SK-N-SH (cell line): ENCODE results near the gene LPCAT3. TPM values are rescaled to one million over a fixed set of nuclear protein-coding genes. Genes with fewer than 3 reads are reported as not detected.

Experiments
- CTCF ChIA-PET: fragments of 300-600, 350-600 bp; formaldehyde crosslinking; extraction: SDS; loops from one replicate; lab custom pipeline; 2021; lab: Yijun Ruan, JAX
- POLR2A ChIA-PET: fragments of 350-600 bp; sonication (Branson Sonifier 250); formaldehyde crosslinking; extraction: SDS; loops from one replicate; lab custom pipeline; 2020; ENCODE audit warnings: antibody characterized with exemption, inconsistent platforms; lab: Yijun Ruan, JAX
- DNase-seq: peaks from one replicate; pipeline ENCODE4 v3.0.0; 2012
- H2AFZ ChIP-seq: fragments of 200-600 bp; sonication (generic); 2 replicates; pipeline ENCODE4 v1.8.1; 2016; ENCODE audit warnings: antibody characterized with exemption, mild to moderate bottlenecking, low read depth
- H3F3A ChIP-seq: fragments of 200-600 bp; sonication (generic); replicated peaks from 2 replicates; pipeline ENCODE3; 2016; ENCODE audit warnings: antibody characterized with exemption, mild to moderate bottlenecking; ENCODE audit not compliant: insufficient read depth
- H3K27ac ChIP-seq, 2 experiments: fragments of 200-500 bp in 1 of 2; fragments of 200-600 bp in 1 of 2; sonication (Bioruptor generic) in 1 of 2; sonication (generic), shearing (Covaris generic) in 1 of 2; 2 replicates each; pipeline versions ENCODE4 v1.5.1 to v1.6.1; 2014 to 2016; ENCODE audit warnings: low read depth in 2 of 2, inconsistent platforms in 1 of 2, low read length in 1 of 2, mild to moderate bottlenecking in 1 of 2, mixed read lengths in 1 of 2
- H3K27me3 ChIP-seq: fragments of 200-600 bp; sonication (generic), shearing (Covaris generic); 2 replicates; pipeline ENCODE4 v1.6.1; 2016; ENCODE audit warnings: mixed run types; ENCODE audit not compliant: insufficient read depth
- H3K36me3 ChIP-seq, 2 experiments: fragments of 200-500 bp in 1 of 2; fragments of 200-600 bp in 1 of 2; sonication (Bioruptor generic) in 1 of 2; sonication (generic) in 1 of 2; replicated peaks in 1 of 2; 2 replicates each; pipeline versions ENCODE3 to v1.5.1; 2014 to 2016; ENCODE audit warnings: low read length in 1 of 2, mild to moderate bottlenecking in 1 of 2; ENCODE audit not compliant: insufficient read depth in 2 of 2, control insufficient read depth in 1 of 2
- H3K4me1 ChIP-seq, 2 experiments: fragments of 200-500 bp in 1 of 2; fragments of 200-600 bp in 1 of 2; sonication (Bioruptor generic) in 1 of 2; sonication (generic), shearing (Covaris generic) in 1 of 2; 2 replicates each; pipeline versions ENCODE4 v1.5.1 to v1.6.1; 2014 to 2016; ENCODE audit warnings: low read depth in 1 of 2, low read length in 1 of 2, mixed run types in 1 of 2; ENCODE audit not compliant: insufficient read depth in 2 of 2, control insufficient read depth in 1 of 2
- H3K4me2 ChIP-seq: fragments of 200-600 bp; sonication (generic), shearing (Covaris generic); 2 replicates; pipeline ENCODE4 v1.6.1; 2017; ENCODE audit warnings: mixed run types
- H3K4me3 ChIP-seq, 2 experiments: fragments of 200-500 bp in 1 of 2; fragments of 200-600 bp in 1 of 2; sonication (Bioruptor generic) in 1 of 2; sonication (generic), shearing (Covaris generic) in 1 of 2; 2 replicates each; pipeline versions ENCODE4 v1.5.1 to v1.8.1; 2014 to 2016; ENCODE audit warnings: low read depth in 2 of 2, inconsistent platforms in 1 of 2, low read length in 1 of 2, mild to moderate bottlenecking in 1 of 2, mixed read lengths in 1 of 2, moderate library complexity in 1 of 2
- H3K79me2 ChIP-seq: fragments of 200-600 bp; sonication (generic); 2 replicates; pipeline ENCODE4 v1.8.1; 2017; ENCODE audit warnings: mild to moderate bottlenecking; ENCODE audit not compliant: insufficient read depth
- H3K9ac ChIP-seq: fragments of 200-600 bp; sonication (generic); 2 replicates; pipeline ENCODE4 v1.6.1; 2017; ENCODE audit warnings: mixed run types
- H3K9me2 ChIP-seq: fragments of 200-600 bp; sonication (generic); 2 replicates; pipeline ENCODE4 v1.6.1; 2017; ENCODE audit warnings: mixed run types
- H3K9me3 ChIP-seq: fragments of 200-600 bp; sonication (generic); 2 replicates; pipeline ENCODE4 v1.6.1; 2017; ENCODE audit warnings: mixed run types, mild to moderate bottlenecking, moderate library complexity
- H4K20me1 ChIP-seq: fragments of 200-600 bp; sonication (generic); 2 replicates; pipeline ENCODE4 v1.6.1; 2017; ENCODE audit warnings: mild to moderate bottlenecking, mixed run types; ENCODE audit not compliant: insufficient read depth
- EP300 ChIP-seq, 2 experiments: IDR thresholded peaks; 2 replicates each; pipeline versions ENCODE4 v1.4.0 to v1.6.1; 2012; ENCODE audit warnings: borderline replicate concordance in 1 of 2, low read depth in 1 of 2, low read length in 1 of 2
- FOSL2 ChIP-seq: IDR thresholded peaks from 2 replicates; pipeline ENCODE4 v1.4.0; 2012; ENCODE audit warnings: low read depth, mild to moderate bottlenecking, moderate library complexity, borderline replicate concordance
- GATA2 ChIP-seq: sonication (generic); formaldehyde crosslinking; IDR thresholded peaks from 2 replicates; pipeline ENCODE4 v1.5.0; 2020; ENCODE audit warnings: mild to moderate bottlenecking, missing genetic modification reagents
- MAX ChIP-seq: IDR thresholded peaks from 2 replicates; pipeline ENCODE4 v1.4.0; 2012; ENCODE audit warnings: low read depth
- MEF2A ChIP-seq: IDR thresholded peaks from 2 replicates; pipeline ENCODE4 v1.4.0; 2012; ENCODE audit warnings: low read depth, borderline replicate concordance
- NRF1 ChIP-seq: IDR thresholded peaks from 2 replicates; pipeline ENCODE4 v1.6.1; 2012; ENCODE audit warnings: low read depth, mild to moderate bottlenecking, low read length
- POLR2AphosphoS5 ChIP-seq: IDR thresholded peaks from 2 replicates; pipeline ENCODE4 v1.6.1; 2012; ENCODE audit warnings: low read depth, low read length
- REST ChIP-seq: IDR thresholded peaks from 2 replicates; pipeline ENCODE4 v1.6.1; 2012; ENCODE audit warnings: mild to moderate bottlenecking, low read depth, low read length, moderate library complexity
- RFX5 ChIP-seq: IDR thresholded peaks from 2 replicates; pipeline ENCODE4 v1.6.1; 2012; ENCODE audit warnings: mild to moderate bottlenecking, improper control_type of control experiment, low read length
- TAF1 ChIP-seq: IDR thresholded peaks from 2 replicates; pipeline ENCODE4 v1.6.1; 2012; ENCODE audit warnings: low read depth, mild to moderate bottlenecking, low read length, moderate library complexity, borderline replicate concordance
- TCF12 ChIP-seq: IDR thresholded peaks from 2 replicates; pipeline ENCODE4 v1.4.0; 2012
- TEAD4 ChIP-seq: IDR thresholded peaks from 2 replicates; pipeline ENCODE4 v1.4.0; 2012; ENCODE audit warnings: mild to moderate bottlenecking, borderline replicate concordance; ENCODE audit not compliant: insufficient read depth
- YY1 ChIP-seq: IDR thresholded peaks from 2 replicates; pipeline ENCODE4 v1.4.0; 2012; ENCODE audit warnings: low read depth, mild to moderate bottlenecking
- ZBTB33 ChIP-seq: IDR thresholded peaks from 2 replicates; pipeline ENCODE4 v1.4.0; 2012; ENCODE audit warnings: low read depth, borderline replicate concordance
- WGBS: methylation state at CpG from one replicate; pipeline ENCODE4 v1.1.6; 2017; ENCODE audit warnings: low lambda C conversion rate; 5-methylcytosine and 5-hydroxymethylcytosine counted together
- polyA plus RNA-seq, 3 experiments: library from polyadenylated mRNA; depleted of rRNA; stranded (reverse); fragments of >200 nt; gene quantifications; 2 replicates each; pipeline ENCODE4 v1.2.3, GENCODE V29; 2012

The LPCAT3 gene
- polyA plus RNA-seq, 1 of the 3 experiments (the other 2 are of a cell fraction): 23.8 TPM

GRCh38 chr12:6953442-6954315 is 64.6 kb downstream of the LPCAT3 start:
- no peaks in the 10 kb centered on the region for H3K9me3 ChIP-seq
- H3F3A ChIP-seq: no peaks in the 10 kb centered on the region
- no peaks in the 10 kb centered on the region for H3K79me2 ChIP-seq
- no peaks in the 10 kb centered on the region for H3K27me3 ChIP-seq
- CTCF ChIA-PET: interaction anchor here (0.6 to 1.9 kb wide), 3 partner anchors 9 to 414 kb away, joined by 3 to 7 read pairs (median 7); no protein-coding TSS in a partner anchor
- no peaks in the 10 kb centered on the region for H4K20me1 ChIP-seq
- no peak overlapping the region for H3K9ac ChIP-seq
- no peak overlapping the region for H3K4me2 ChIP-seq
- POLR2A ChIA-PET: no interaction called here
- no peaks in the 10 kb centered on the region for H3K36me3 ChIP-seq
- no peak overlapping the region for H3K27ac ChIP-seq
- H3K4me3 ChIP-seq: no peak overlapping the region
- H3K9me2 ChIP-seq: no peaks in the 10 kb centered on the region
- H2AFZ ChIP-seq: no peak overlapping the region
- H3K4me1 ChIP-seq: no peaks in the 10 kb centered on the region
- TF ChIP-seq TEAD4 (no peak), FOSL2 (no peak), REST (no peak), EP300 (IDR thresholded peaks at IDR 0.05; ENCODE audit: borderline replicate concordance in 1 of 2, low read depth in 1 of 2, low read length in 1 of 2) (no peak), ZBTB33 (no peak), MEF2A (no peak), RFX5 (no peak), GATA2 (CRISPR knock-in tag) (no peak), POLR2AphosphoS5 (no peak), NRF1 (no peak), YY1 (no peak), TCF12 (no peak), TAF1 (no peak), MAX (no peak)
- TF ChIP-seq, all 33 proteins: peak for 0
- DNase-seq: peak; percentile 24
- 87% methylated on average over 13 of the region's 24 CpGs for WGBS
